GM21576 (cell line): Measurements from ENCODE around the gene CFAP119.

Source experiments
- ATAC-seq: cut with Tn5 transposase; IDR thresholded peaks from one replicate; pipeline ENCODE4 v1.9.1; 2021; ENCODE audit warnings: mild to moderate bottlenecking, moderate library complexity; ENCODE audit not compliant: unreplicated experiment

CFAP119 gene

GRCh38 chr16:30715750-30716445 is 46.0 kb downstream of the CFAP119 start:
- ATAC-seq = no peak

- ATAC-seq = no peak
Measured at GRCh38 chr16:30711712-30712111, 50.1 kb downstream of the CFAP119 start.

- no peak for ATAC-seq
Measured at GRCh38 chr16:30710971-30711370, 50.9 kb downstream of the CFAP119 start.
